PC-3 (cell line): ENCODE data around the gene CMTM8. TPM values are rescaled to one million over a fixed set of nuclear protein-coding genes. Genes with fewer than 3 reads are reported as not detected.

ENCODE experiments used
- ATAC-seq: fragments of 200-7000 bp; cut with Tn5 transposase; 2 replicates; pipeline ENCODE4 v1.9.1; 2020; ENCODE audit warnings: mild to moderate bottlenecking, moderate library complexity
- BruUV-seq: library from RNA; stranded (reverse); fragments of 400-500 nt; replicated peaks from 2 replicates; lab custom pipeline; 2021; lab: Mats Ljungman, UMichigan
- CTCF ChIA-PET: fragments of 300-600 bp; sonication (Branson Sonifier 250); formaldehyde crosslinking; loops from one replicate; lab custom pipeline; 2022; ENCODE audit warnings: antibody characterized with exemption; lab: Charles Lee
- POLR2A ChIA-PET: fragments of 300-600 bp; sonication (Branson Sonifier 250); formaldehyde crosslinking; loops from one replicate; lab custom pipeline; 2022; ENCODE audit warnings: antibody characterized with exemption; ENCODE audit not compliant: unreplicated experiment; lab: Charles Lee
- DNase-seq: peaks from one replicate; pipeline ENCODE4 v3.0.0-alpha.2; 2015
- H2AFZ ChIP-seq: fragments of 300-600 bp; sonication (generic); 2 replicates; pipeline ENCODE4 v1.6.0; 2016; ENCODE audit warnings: antibody characterized with exemption, low read length
- H3F3A ChIP-seq: fragments of 300-600 bp; sonication (generic); one replicate; pipeline ENCODE4 v1.6.0; 2017; ENCODE audit warnings: antibody characterized with exemption, low read length, control low read depth, mild to moderate bottlenecking; ENCODE audit not compliant: unreplicated experiment
- H3K27ac ChIP-seq: fragments of 300-600 bp; sonication (generic); 2 replicates; pipeline ENCODE4 v1.5.1; 2016; ENCODE audit warnings: mild to moderate bottlenecking, low read length
- H3K27me3 ChIP-seq: fragments of 300-600 bp; sonication (generic); 2 replicates; pipeline ENCODE4 v1.6.1; 2016; ENCODE audit warnings: low read length, mixed read lengths
- H3K36me3 ChIP-seq: fragments of 300-600 bp; sonication (generic); 2 replicates; pipeline ENCODE4 v1.6.1; 2016; ENCODE audit warnings: low read depth, mixed run types, low read length, mixed read lengths
- H3K4me1 ChIP-seq: fragments of 300-600 bp; sonication (generic); 2 replicates; pipeline ENCODE4 v1.5.1; 2016; ENCODE audit warnings: low read length; ENCODE audit not compliant: insufficient read depth
- H3K4me2 ChIP-seq: fragments of 300-600 bp; sonication (generic); 2 replicates; pipeline ENCODE4 v1.6.0; 2016; ENCODE audit warnings: low read length
- H3K4me3 ChIP-seq: fragments of 300-600 bp; sonication (generic); 2 replicates; pipeline ENCODE4 v1.5.1; 2016; ENCODE audit warnings: mild to moderate bottlenecking, low read length, mixed read lengths
- H3K79me2 ChIP-seq: fragments of 300-600 bp; sonication (generic); 2 replicates; pipeline ENCODE4 v1.6.1; 2017; ENCODE audit warnings: low read length, mixed read lengths
- H3K9ac ChIP-seq: fragments of 300-600 bp; sonication (generic); 2 replicates; pipeline ENCODE4 v1.6.0; 2016; ENCODE audit warnings: mild to moderate bottlenecking, low read length
- H3K9me2 ChIP-seq: fragments of 300-600 bp; sonication (generic); replicated peaks from 2 replicates; pipeline ENCODE4 v1.6.1; 2016; ENCODE audit warnings: mixed run types, low read length, mixed read lengths
- H3K9me3 ChIP-seq: fragments of 300-600 bp; sonication (generic); 2 replicates; pipeline ENCODE4 v1.6.1; 2016; ENCODE audit warnings: low read length, mixed read lengths
- H4K20me1 ChIP-seq: fragments of 300-600 bp; sonication (generic); 2 replicates; pipeline ENCODE4 v1.6.1; 2016; ENCODE audit warnings: low read length, mixed read lengths
- EZH2 ChIP-seq: fragments of 300-600 bp; sonication (generic); IDR thresholded peaks from one replicate; pipeline ENCODE4 v1.6.1; 2017; ENCODE audit warnings: antibody characterized with exemption, mild to moderate bottlenecking, low read length; ENCODE audit not compliant: unreplicated experiment
- EZH2phosphoT487 ChIP-seq: fragments of 300-600 bp; sonication (generic); IDR thresholded peaks from 2 replicates; pipeline ENCODE4 v1.6.1; 2018; ENCODE audit warnings: mild to moderate bottlenecking, antibody characterized with exemption, low read length, borderline replicate concordance
- intact Hi-C: fragments of 100-400 bp; cut with micrococcal nuclease; formaldehyde crosslinking; loops from 2 replicates; pipeline ENCODE4 v1.9.0; 2023
- total RNA-seq: library from RNA; depleted of rRNA; stranded (reverse); fragments of >200 nt; gene quantifications from 2 replicates; pipeline ENCODE4 v1.2.3, GENCODE V29; 2014
- TF ChIP-seq, protein P1 (sequence below): fragments of 300-600 bp; sonication (generic); conservative IDR thresholded peaks from 2 replicates; pipeline ENCODE4 v1.5.1; 2017; ENCODE audit warnings: antibody characterized with exemption, low read depth, mild to moderate bottlenecking, low read length

Gene CMTM8
- total RNA-seq, 1 experiment from 2014 or later: 5.2 TPM

GRCh38 chr3:32399030-32399620 is 160.6 kb downstream of the CMTM8 start:
- no peak overlapping the region for H3K4me2 ChIP-seq
- H3F3A ChIP-seq: peaks cover 5% of the 10 kb centered on the region
- no peak overlapping the region for H3K27ac ChIP-seq
- H3K79me2 ChIP-seq: peaks cover 96% of the 10 kb centered on the region
- peaks cover 26% of the 10 kb centered on the region; the same call in 1 of the 2 replicates for H4K20me1 ChIP-seq
- CTCF ChIA-PET: no interaction called here
- no peaks in the 10 kb centered on the region for H3K27me3 ChIP-seq
- peaks cover 24% of the 10 kb centered on the region for H3K4me1 ChIP-seq
- DNase-seq (peak; percentile 88), ATAC-seq (peak; percentile 4; the same call in 1 of the 2 replicates)
- no peaks in the 10 kb centered on the region for H3K9me2 ChIP-seq
- no peak overlapping the region for H3K9ac ChIP-seq
- no peak overlapping the region for H2AFZ ChIP-seq
- TF ChIP-seq EZH2 (no peak), EZH2phosphoT487 (no peak)
- TF ChIP-seq, protein P1, sequence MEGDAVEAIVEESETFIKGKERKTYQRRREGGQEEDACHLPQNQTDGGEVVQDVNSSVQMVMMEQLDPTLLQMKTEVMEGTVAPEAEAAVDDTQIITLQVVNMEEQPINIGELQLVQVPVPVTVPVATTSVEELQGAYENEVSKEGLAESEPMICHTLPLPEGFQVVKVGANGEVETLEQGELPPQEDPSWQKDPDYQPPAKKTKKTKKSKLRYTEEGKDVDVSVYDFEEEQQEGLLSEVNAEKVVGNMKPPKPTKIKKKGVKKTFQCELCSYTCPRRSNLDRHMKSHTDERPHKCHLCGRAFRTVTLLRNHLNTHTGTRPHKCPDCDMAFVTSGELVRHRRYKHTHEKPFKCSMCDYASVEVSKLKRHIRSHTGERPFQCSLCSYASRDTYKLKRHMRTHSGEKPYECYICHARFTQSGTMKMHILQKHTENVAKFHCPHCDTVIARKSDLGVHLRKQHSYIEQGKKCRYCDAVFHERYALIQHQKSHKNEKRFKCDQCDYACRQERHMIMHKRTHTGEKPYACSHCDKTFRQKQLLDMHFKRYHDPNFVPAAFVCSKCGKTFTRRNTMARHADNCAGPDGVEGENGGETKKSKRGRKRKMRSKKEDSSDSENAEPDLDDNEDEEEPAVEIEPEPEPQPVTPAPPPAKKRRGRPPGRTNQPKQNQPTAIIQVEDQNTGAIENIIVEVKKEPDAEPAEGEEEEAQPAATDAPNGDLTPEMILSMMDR: peak; percentile 86
- H3K9me3 ChIP-seq: no peaks in the 10 kb centered on the region
- H3K36me3 ChIP-seq: peaks cover 4% of the 10 kb centered on the region; the same call in 1 of the 2 replicates
- BruUV-seq: no TSS peak
- intact Hi-C loops: loop anchor here (1.0 to 5.0 kb wide), 5 partner anchors 24 to 221 kb away; no protein-coding TSS in a partner anchor
- no peak overlapping the region for H3K4me3 ChIP-seq
- POLR2A ChIA-PET: no interaction called here

DNA sequence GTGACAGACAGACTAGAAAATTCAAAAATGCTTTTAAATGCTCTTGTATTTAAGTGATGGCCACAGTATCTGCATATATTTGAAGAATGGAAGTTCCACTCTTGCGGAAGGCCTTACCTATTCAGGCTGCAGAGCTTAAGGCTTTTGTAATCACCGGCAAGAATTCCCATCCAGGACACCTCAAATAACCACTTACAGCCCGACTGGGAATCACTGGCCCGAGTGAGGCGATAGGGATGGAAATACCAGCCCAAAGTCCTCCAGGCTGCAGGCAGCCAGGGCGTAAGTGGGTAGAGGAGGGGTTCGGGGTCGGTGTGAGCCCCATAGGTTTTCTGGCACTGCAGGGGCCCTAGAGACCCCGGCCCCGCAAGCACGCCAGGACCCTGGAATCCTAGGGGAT is 162.6 kb downstream of the CMTM8 start:
- peak overlapping the region; percentile 58 for H2AFZ ChIP-seq
- POLR2A ChIA-PET: no interaction called here
- intact Hi-C loops: loop anchor here (1.0 kb wide), 2 partner anchors 10 to 21 kb away; partner anchors contain the start of gene CMTM7
- BruUV-seq: TSS peak; percentile 78
- H3K79me2 ChIP-seq: peaks cover 96% of the 10 kb centered on the region
- no peak for DNase-seq
- peak overlapping the region; percentile 78 for H3K9ac ChIP-seq
- CTCF ChIA-PET: no interaction called here
- H3K4me2 ChIP-seq: peak overlapping the region; percentile 87
- peak; percentile 29 for ATAC-seq
- H3K4me3 ChIP-seq: peak overlapping the region; percentile 61
- no peaks in the 10 kb centered on the region for H3K9me2 ChIP-seq
- H3K9me3 ChIP-seq: no peaks in the 10 kb centered on the region
- H3K27ac ChIP-seq: peak overlapping the region; percentile 90
- TF ChIP-seq EZH2phosphoT487: no peak
- TF ChIP-seq, protein P1: no peak
- no peak for TF ChIP-seq EZH2
- peaks cover 6% of the 10 kb centered on the region; the same call in 1 of the 2 replicates for H3K36me3 ChIP-seq
- peaks cover 5% of the 10 kb centered on the region for H3F3A ChIP-seq
- H3K27me3 ChIP-seq: no peaks in the 10 kb centered on the region
- H4K20me1 ChIP-seq: peaks cover 15% of the 10 kb centered on the region; the same call in 1 of the 2 replicates
- H3K4me1 ChIP-seq: peaks cover 23% of the 10 kb centered on the region

GRCh38 chr3:32401556-32402081 is 163.1 kb downstream of the CMTM8 start:
- DNase-seq (peak; percentile 87), ATAC-seq (peak; percentile 82)
- H3K9me2 ChIP-seq: no peaks in the 10 kb centered on the region
- H3K4me3 ChIP-seq: peak overlapping the region; percentile 61
- peaks cover 17% of the 10 kb centered on the region; the same call in 1 of the 2 replicates for H4K20me1 ChIP-seq
- H3K4me2 ChIP-seq: peak overlapping the region; percentile 87
- H3K9ac ChIP-seq: peak overlapping the region; percentile 78
- CTCF ChIA-PET: no interaction called here
- peak overlapping the region; percentile 90 for H3K27ac ChIP-seq
- peak overlapping the region; percentile 58 for H2AFZ ChIP-seq
- BruUV-seq: no TSS peak
- peaks cover 23% of the 10 kb centered on the region for H3K4me1 ChIP-seq
- H3K36me3 ChIP-seq: peaks cover 9% of the 10 kb centered on the region; the same call in 1 of the 2 replicates
- H3F3A ChIP-seq: peaks cover 5% of the 10 kb centered on the region
- intact Hi-C loops: loop anchor here (1.0 kb wide), 2 partner anchors 10 to 21 kb away; partner anchors contain the start of gene CMTM7
- peaks cover 96% of the 10 kb centered on the region for H3K79me2 ChIP-seq
- POLR2A ChIA-PET: no interaction called here
- H3K27me3 ChIP-seq: no peaks in the 10 kb centered on the region
- TF ChIP-seq, protein P1: 0 out of 2 replicates have a peak, but pooled peaks have one; percentile 8
- TF ChIP-seq EZH2 (no peak), EZH2phosphoT487 (peak; percentile 83)
- no peaks in the 10 kb centered on the region for H3K9me3 ChIP-seq
